SH-SY5Y (cell line): Measurements from ENCODE around the gene EPB41L4B.

Source experiments
- GATA2 ChIP-seq: IDR thresholded peaks from 2 replicates; pipeline ENCODE4 v1.6.1; 2011; ENCODE audit warnings: mild to moderate bottlenecking, low read depth, low read length
- GATA3 ChIP-seq: IDR thresholded peaks from 2 replicates; pipeline ENCODE4 v1.6.1; 2011; ENCODE audit warnings: low read depth, mild to moderate bottlenecking, low read length, moderate library complexity

Gene EPB41L4B

GRCh38 chr9:109329638-109330258 lies 8.9 kb upstream of the EPB41L4B start:
- TF ChIP-seq GATA3 = no peak
- TF ChIP-seq GATA2 = no peak

GRCh38 chr9:109328978-109329637 lies 8.2 kb upstream of the EPB41L4B start:
- no peak for TF ChIP-seq GATA3
- TF ChIP-seq GATA2 = no peak

- TF ChIP-seq GATA2 (no peak), GATA3 (no peak)
These were observed 4.2 kb upstream of the EPB41L4B start for GRCh38 chr9:109325089-109325488.

DNA sequence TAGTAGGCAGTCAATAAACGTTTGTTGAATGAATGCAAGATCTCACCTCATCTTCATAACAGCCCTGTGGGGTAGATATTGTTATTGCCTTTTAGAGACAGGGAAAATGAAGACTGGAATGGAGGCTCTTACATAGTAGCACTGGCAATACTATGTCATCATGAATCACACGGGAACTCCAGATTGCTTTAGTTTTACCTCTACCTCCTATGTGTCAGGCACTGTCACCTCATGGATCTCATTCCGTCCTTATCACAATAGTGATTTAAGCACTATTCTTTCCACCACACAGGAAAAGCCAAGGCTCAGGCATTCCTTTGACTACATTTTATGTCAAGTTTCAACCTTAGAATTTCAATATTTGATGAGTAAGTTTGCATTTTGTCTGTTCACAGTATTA lies 2.9 kb upstream of the EPB41L4B start:
- TF ChIP-seq GATA2 = no peak
- no peak for TF ChIP-seq GATA3

- TF ChIP-seq GATA2 = no peak
- no peak for TF ChIP-seq GATA3
These were observed 868 bp upstream of the EPB41L4B start for GRCh38 chr9:109321727-109322126.

- TF ChIP-seq GATA3 (no peak), GATA2 (no peak)
These were observed 523 bp downstream of the EPB41L4B start for GRCh38 chr9:109320331-109320741.

GRCh38 chr9:109319626-109320241 lies 1.1 kb downstream of the EPB41L4B start:
- TF ChIP-seq GATA3 (no peak), GATA2 (no peak)

DNA sequence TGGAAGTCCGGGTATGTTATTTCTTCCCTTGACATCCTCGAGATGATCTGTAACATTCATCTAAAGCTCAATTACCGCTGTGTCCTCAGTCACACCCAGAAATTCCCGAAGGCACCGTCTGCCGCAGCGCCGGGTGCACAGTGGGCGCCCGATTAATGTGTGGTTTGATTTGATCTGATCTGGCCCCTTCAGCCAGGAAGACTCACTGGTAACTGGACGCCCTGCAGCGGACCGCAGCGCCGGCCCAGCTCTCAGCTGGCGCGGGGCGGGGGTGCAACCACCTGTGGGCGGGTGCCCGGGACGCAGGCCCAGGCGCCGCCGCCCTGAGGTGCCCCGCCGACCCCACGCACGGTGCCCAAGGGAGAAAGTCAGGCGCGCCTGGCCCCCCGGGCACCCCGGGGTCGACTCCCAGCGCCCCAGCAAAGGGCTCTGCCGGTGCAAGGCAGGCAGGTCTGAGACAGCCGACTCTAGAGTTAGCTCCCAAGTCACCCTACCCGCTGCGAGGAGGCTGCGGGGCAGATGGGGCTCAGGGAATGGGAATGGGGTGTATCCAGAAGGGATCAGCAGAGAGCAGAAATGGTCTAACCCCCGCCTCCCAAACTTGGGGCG lies 1.7 kb downstream of the EPB41L4B start:
- TF ChIP-seq GATA2 = peak; percentile 32; the same call in 1 of the 2 replicates
- TF ChIP-seq GATA3 = no peak

- peak; percentile 80 for TF ChIP-seq GATA2
- no peak for TF ChIP-seq GATA3
These were observed 2.7 kb downstream of the EPB41L4B start for GRCh38 chr9:109317979-109318741.

DNA sequence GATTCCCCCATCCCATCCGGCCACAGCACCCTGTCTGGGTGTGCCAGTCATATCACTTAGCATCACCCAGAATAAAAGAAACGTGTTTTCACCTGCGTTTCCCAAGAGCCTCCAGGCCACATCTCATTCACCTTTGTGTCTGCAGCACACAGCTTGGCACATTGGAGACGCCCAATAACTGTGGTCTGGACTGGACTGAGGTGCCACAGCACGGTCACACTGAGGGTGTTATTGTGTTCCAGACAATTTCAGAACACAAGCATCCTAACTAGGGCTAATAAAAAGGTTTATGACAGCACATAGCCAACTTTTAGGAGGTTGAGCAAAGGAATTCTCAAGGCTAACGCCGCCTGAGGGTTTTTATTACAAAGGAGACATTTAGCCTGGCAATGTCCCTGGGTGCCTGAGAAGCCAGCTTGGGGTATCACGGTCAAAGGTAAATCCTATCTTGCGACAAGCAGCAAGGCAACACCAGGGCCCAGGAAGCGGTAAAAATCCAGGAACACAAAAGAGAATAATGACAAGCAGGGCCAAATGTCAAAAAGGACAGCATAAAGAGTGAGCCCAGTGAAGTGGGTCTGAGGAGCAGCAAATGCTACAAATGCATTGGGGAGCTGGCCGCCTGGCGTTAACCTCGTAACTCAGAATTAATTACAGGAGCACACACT lies 3.4 kb downstream of the EPB41L4B start:
- TF ChIP-seq GATA3 (no peak), GATA2 (no peak)

GRCh38 chr9:109316207-109316640 lies 4.6 kb downstream of the EPB41L4B start:
- TF ChIP-seq GATA2 (no peak), GATA3 (no peak)

- TF ChIP-seq GATA3 = no peak
- no peak for TF ChIP-seq GATA2
These were observed 5.2 kb downstream of the EPB41L4B start for GRCh38 chr9:109315480-109316206.
